Activated naive CD4-positive, alpha-beta T cell (primary cell): ENCODE measurements around the gene HBA1.
"Not testable (repeated sequence)": the region's sequence is repeated elsewhere in the genome, so short reads cannot be mapped to it uniquely, and the experiment has no call there.

ENCODE experiments used
- DNase-seq, 4 experiments: peaks; one replicate each; lab custom pipeline; 2025; lab: John Stamatoyannopoulos, UW

Gene HBA1

DNA sequence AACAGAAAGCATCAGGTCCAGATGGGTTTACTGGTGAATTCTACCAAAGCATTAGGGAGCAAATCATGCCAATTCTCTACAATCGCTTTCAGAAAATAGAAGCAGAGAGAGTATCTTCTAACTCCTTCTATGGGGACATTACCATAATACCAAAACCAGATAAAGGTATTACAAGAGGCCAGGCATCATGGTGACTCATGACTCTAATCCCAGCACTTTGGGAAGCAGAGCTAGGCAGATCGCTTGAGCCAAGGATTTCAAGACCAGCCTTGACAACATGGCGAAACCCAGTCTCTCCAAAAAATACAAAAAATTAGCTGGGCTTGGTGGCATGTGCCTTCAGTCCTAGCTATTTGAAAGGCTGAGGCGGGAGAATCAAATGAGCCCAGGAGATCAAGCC, 26.8 kb downstream of the HBA1 start:
- DNase-seq, result no peak

DNA sequence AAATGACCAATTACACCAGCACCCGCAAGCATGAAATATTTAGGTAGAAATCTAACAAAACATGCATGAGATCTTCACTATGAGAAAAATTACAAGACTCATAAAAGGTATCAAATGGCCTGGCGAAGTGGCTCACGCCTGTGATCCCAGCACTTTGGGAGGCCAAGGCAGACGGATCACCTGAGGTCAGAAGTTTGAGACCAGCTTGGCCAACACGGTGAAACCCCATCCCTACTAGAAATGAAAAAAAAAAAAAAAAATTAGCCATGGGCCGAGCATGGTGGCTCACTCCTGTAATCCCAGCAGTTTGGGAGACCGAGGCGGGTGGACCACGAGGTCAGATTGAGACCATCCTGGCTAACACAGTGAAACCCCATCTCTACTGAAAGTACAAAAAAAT, 27.6 kb downstream of the HBA1 start:
- not testable (repeated sequence) for DNase-seq

DNA sequence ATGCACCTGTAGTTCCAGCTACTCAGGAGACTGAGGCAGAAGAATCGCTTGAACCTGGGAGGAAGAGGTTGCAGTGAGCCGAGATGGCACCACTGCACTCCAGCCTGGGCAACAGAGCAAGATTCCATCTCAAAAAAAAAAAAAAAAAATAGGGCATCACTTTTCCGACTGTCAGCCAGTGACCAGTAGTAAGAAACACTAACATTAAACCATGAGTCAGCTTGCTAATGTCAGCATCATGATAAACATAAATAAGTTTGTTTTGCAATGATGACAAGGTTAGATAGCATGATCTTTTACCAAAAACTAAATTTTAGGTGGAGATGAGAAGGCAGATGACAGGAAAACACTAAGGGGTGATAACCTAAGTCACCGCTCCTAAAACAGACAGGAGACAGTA, 32.9 kb downstream of the HBA1 start:
- not testable (repeated sequence) for DNase-seq

DNA sequence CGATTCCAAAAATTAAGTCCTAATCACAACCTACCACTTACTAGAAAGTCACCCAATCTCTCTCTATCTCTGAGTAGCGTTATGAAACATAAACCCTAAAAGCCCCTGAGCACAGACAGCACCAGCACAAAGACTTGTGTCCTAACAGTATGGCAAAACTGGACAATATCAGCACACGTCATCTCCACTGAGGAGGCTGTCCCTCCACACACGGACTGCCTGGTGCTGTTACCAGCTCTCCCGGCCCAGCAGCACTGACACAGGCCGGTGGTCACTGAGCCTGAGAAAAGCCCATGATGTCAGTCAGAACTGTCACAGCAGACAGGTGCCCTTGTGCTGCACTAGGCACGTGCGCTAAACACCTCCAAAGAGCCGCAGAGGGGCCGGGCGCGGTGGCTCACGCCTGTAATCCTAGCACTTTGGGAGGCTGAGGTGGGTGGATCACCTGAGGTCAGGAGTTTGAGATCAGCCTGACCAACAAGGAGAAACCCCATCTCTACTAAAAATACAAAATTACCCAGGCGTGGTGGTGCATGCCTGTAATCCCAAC, 35.2 kb downstream of the HBA1 start:
- not testable (repeated sequence) for DNase-seq

DNA sequence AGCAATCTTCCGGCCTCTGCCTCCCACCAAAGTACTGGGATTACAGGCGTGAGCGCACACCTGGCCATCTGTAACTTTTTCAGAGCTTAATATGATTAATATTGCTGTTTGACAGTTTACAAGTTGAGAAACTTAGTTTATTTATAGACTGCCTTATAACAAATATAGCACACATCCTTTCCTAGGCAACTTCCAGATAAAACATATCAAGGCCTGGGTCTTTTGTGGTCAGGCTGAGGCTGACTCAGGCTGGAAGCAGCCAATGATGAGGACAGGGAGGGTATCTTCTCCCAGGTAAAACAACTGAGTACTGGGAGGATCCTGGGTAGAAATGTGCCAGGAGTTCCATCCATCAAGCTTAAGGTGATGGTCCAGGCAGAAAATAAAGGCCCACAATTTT, 36.5 kb downstream of the HBA1 start:
- DNase-seq, result no peak

DNA sequence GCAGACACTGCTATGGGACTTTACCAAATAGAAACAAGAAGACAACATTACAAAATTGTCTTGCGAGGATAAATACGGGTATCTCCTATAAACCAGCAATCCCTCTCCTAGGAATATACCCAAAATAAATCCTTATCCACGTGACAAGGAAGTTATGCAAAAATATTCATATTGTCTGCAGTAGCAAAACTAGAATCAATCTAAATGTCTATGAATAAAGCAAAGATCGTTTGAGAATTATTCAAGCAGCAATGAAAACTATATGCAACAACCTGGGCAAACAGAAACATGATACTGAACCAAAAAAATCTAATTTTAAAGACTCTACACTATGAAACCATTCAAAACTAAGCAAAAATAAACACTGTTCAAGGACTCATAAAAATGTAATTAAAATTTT, 43.5 kb downstream of the HBA1 start:
- no peak for DNase-seq
